RWPE2 (cell line): ENCODE data around the gene METTL25B.

ENCODE experiments used
- ATAC-seq: fragments of 200-7000 bp; cut with Tn5 transposase; 3 replicates; pipeline ENCODE4 v1.9.1; 2021; ENCODE audit warnings: low read depth
- DNase-seq: peaks from one replicate; pipeline ENCODE4 v3.0.0-alpha.2; 2020; ENCODE audit warnings: low spot score
- H3K27ac ChIP-seq: fragments of 450-650 bp; 2 replicates; pipeline ENCODE4 v1.5.1; 2017; ENCODE audit warnings: mild to moderate bottlenecking; ENCODE audit not compliant: poor library complexity, severe bottlenecking
- H3K27me3 ChIP-seq: fragments of 250-450 bp; sonication (Bioruptor Pico); 2 replicates; pipeline ENCODE4 v1.5.1; 2021; ENCODE audit warnings: mild to moderate bottlenecking, moderate library complexity; ENCODE audit not compliant: insufficient read depth, poor library complexity, severe bottlenecking
- H3K36me3 ChIP-seq: fragments of 250-450 bp; sonication (Bioruptor Pico); 2 replicates; pipeline ENCODE4 v1.5.1; 2020; ENCODE audit warnings: low read depth, mild to moderate bottlenecking, moderate library complexity
- H3K4me1 ChIP-seq: fragments of 250-450 bp; sonication (Bioruptor Pico); 2 replicates; pipeline ENCODE4 v1.5.1; 2021; ENCODE audit warnings: mild to moderate bottlenecking, moderate library complexity; ENCODE audit not compliant: insufficient read depth, poor library complexity, severe bottlenecking
- H3K4me3 ChIP-seq: fragments of 250-450 bp; sonication (Bioruptor Pico); 2 replicates; pipeline ENCODE4 v1.5.1; 2021; ENCODE audit warnings: mild to moderate bottlenecking, moderate library complexity; ENCODE audit not compliant: severe bottlenecking
- H3K9me3 ChIP-seq: fragments of 250-450 bp; sonication (Bioruptor Pico); 2 replicates; pipeline ENCODE4 v1.5.1; 2021; ENCODE audit warnings: mild to moderate bottlenecking, moderate library complexity; ENCODE audit not compliant: severe bottlenecking
- CTCF ChIP-seq: fragments of 450-650 bp; IDR thresholded peaks from one replicate; pipeline ENCODE4 v1.5.1; 2017; ENCODE audit warnings: mild to moderate bottlenecking, moderate library complexity; ENCODE audit not compliant: poor library complexity, severe bottlenecking

Gene METTL25B

GRCh38 chr1:156691191-156691590, 37.1 kb upstream of the METTL25B start:
- H3K4me3 ChIP-seq: no peak overlapping the region
- H3K4me1 ChIP-seq: peaks cover 51% of the 10 kb centered on the region

DNA sequence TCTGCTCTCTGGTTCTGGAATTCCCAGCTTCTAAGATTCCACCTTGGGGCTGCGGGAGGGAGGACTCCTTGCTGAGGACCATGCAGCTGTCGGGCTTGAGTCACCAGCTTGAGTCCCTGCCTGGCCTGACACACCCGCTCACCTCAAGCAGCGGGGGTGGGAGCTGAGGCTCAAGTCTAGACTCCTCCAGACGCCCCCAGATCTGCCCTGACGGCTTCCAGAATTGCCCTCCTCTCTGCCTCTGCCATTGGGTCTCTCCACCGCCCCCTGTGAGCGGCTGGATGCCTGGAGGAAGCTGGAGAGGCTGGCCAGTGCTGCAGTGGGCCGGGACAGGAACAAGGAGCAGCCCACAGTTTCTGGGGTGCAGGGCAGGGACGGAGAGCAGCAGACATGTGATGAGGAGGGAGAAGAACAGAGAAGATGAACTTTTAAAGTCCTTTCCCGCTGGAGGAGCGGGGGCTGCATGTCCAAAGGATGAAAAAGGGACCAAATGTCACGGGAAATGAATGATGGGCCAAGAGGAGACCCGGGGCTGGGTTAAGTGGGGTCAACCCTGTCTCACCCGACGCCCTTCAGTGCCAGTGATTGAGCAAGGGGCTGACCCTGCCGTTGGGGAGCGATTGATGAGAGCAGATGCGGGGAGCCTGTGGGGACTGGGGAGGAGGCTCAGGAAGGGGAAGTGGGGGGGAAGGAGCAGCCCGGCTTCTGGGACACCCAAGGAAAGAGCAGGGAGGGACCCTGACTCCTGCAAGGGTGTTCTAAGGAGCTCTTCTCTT, 36.4 kb upstream of the METTL25B start:
- DNase-seq: no peak
- peak overlapping the region; percentile 31 for H3K27ac ChIP-seq
- H3K9me3 ChIP-seq: no peaks in the 10 kb centered on the region
- no peaks in the 10 kb centered on the region for H3K27me3 ChIP-seq
- H3K36me3 ChIP-seq: no peaks in the 10 kb centered on the region
- H3K4me3 ChIP-seq: no peak overlapping the region
- ATAC-seq: peak; percentile 58
- TF ChIP-seq CTCF: no peak
- H3K4me1 ChIP-seq: peaks cover 44% of the 10 kb centered on the region

More at GRCh38 chr1:156691191-156691590, 37.1 kb upstream of the METTL25B start:
- DNase-seq (peak; percentile 30), ATAC-seq (no peak)
- Histone ChIP-seq H3K36me3 (no peaks in the 10 kb centered on the region), H3K27me3 (no peaks in the 10 kb centered on the region), H3K9me3 (no peaks in the 10 kb centered on the region), H3K27ac (peak overlapping the region; percentile 31)
- no peak for TF ChIP-seq CTCF

DNA sequence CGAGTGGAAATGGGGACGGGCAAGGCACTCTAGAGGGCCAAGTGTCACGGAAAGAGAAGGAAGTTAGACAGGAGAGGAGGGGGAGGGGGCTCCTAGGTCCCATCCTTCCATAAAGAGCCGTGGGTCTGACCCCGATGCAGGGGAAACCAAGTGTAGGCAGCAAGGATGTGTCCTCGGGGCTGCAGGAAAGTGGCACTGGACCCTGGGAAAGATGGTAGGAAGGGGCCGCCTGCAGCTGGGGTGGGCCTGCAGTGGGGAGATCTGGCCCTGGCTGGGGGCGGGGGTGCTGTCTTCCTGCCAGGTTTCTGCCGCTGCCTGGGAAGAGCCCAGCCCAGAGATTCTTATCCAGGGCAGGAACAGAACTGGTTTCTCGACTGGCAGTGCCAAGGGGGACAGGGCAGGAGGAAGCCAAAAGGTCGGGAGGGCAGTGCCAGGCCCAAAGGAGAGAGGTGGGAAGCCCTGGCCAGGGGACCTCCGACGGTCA, 35.8 kb upstream of the METTL25B start:
- no peaks in the 10 kb centered on the region for H3K27me3 ChIP-seq
- DNase-seq: no peak
- peak overlapping the region; percentile 31 for H3K27ac ChIP-seq
- H3K4me1 ChIP-seq: peaks cover 44% of the 10 kb centered on the region
- H3K36me3 ChIP-seq: no peaks in the 10 kb centered on the region
- H3K4me3 ChIP-seq: no peak overlapping the region
- no peaks in the 10 kb centered on the region for H3K9me3 ChIP-seq
- TF ChIP-seq CTCF: no peak
- ATAC-seq: peak; percentile 2

DNA sequence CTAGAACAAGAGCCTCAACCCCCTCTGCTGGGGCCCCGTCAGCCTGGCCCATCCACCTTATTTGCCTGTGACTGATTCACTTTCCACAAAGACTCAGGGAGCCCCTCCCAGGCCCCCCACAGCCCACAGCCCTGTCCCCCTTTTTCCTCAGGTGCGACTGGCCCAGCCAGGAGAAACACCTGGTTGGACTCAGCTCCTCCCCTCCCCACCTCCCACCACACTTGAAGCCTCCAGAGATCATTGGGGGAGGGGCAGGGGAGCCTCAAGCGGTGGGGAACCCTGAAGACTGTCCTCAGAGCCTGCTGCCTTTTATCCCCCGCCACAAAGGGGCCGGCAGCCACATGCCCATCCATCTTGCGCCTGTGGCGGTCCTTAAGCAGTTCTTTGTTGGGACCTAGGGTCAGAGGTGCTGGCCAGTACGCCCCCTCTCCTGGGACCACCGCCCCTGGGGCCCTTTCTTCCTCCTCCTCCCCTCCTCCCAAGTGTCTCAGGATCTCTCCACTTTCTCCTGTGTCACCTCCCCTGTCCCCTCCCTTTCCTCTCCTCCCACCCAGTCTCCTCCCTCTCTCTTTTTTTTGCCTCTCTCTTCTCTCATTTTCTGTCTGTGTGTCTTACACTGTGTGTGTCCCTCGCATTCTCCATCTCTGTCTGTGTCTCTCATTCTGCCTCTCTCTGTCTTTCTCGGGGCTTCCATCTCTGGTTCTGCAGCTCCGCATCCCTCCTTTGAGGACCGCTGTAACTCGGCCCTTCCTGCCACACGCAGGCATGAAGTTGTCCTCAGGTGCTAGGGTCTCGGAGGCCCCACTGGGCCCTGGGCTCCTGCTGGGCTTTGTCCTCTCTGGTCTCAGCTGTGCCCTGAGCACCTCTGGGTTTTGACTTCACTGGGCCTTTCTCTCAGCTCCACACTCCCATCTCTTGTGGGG, 35.1 kb upstream of the METTL25B start:
- peak overlapping the region; percentile 31 for H3K27ac ChIP-seq
- DNase-seq (peak; percentile 82), ATAC-seq (peak; percentile 44)
- no peak overlapping the region for H3K4me3 ChIP-seq
- H3K27me3 ChIP-seq: no peaks in the 10 kb centered on the region
- TF ChIP-seq CTCF: no peak
- no peaks in the 10 kb centered on the region for H3K36me3 ChIP-seq
- H3K4me1 ChIP-seq: peaks cover 44% of the 10 kb centered on the region
- no peaks in the 10 kb centered on the region for H3K9me3 ChIP-seq
